ENCODE data around the gene BTBD9. TPM values are rescaled to one million over a fixed set of nuclear protein-coding genes. Genes with fewer than 3 reads are reported as not detected.

Gene BTBD9
- total RNA-seq, 1 experiment from 2014 or later = 8.9 TPM

GRCh38 chr6:38245295-38245694 is 394.4 kb downstream of the BTBD9 start:
- Histone ChIP-seq H2BK12ac (ENCODE audit: insufficient read length, low read depth, low read length) (no peak overlapping the region), H2AFZ (ENCODE audit: low read length) (no peak overlapping the region), H3K4ac (ENCODE audit: low read depth, low read length) (no peak overlapping the region), H2AK5ac (ENCODE audit: insufficient read length, low read length) (no peak overlapping the region), H2BK20ac (ENCODE audit: low read depth, low read length, poor library complexity, severe bottlenecking) (no peak overlapping the region), H3K23ac (ENCODE audit: insufficient read length, low read depth, low read length) (no peak overlapping the region), H4K8ac (replicated peaks; ENCODE audit: insufficient read length, low read depth, low read length) (no peak overlapping the region), H2BK120ac (ENCODE audit: low read depth, low read length, poor library complexity, severe bottlenecking) (no peak overlapping the region), H3K27me3 (ENCODE audit: insufficient read depth, low read length) (no peaks in the 10 kb centered on the region), H2BK15ac (ENCODE audit: low read depth, low read length) (no peak overlapping the region), H3K79me1 (ENCODE audit: insufficient read depth, low read depth, low read length, poor library complexity, severe bottlenecking) (no peaks in the 10 kb centered on the region), H3K14ac (ENCODE audit: insufficient read depth, low read length) (no peak overlapping the region), H3K4me2 (ENCODE audit: insufficient read depth, insufficient read length, low read length) (no peak overlapping the region), H3K56ac (ENCODE audit: insufficient read length, low read depth, low read length) (no peak overlapping the region), H3K4me1 (ENCODE audit: insufficient read depth, low read length) (peaks cover 2% of the 10 kb centered on the region; the same call in 1 of the 2 replicates), H4K20me1 (ENCODE audit: control insufficient read depth, insufficient read depth, insufficient read length) (no peaks in the 10 kb centered on the region), H4K5ac (ENCODE audit: insufficient read length, low read depth, low read length) (no peak overlapping the region), H3T11ph (ENCODE audit: low read length) (no peak overlapping the region), H3K23me2 (ENCODE audit: insufficient read length, low read depth, low read length, poor library complexity, severe bottlenecking) (no peaks in the 10 kb centered on the region), H3K27ac (ENCODE audit: insufficient read length, low read depth, low read length) (no peak overlapping the region), H3K79me2 (ENCODE audit: insufficient read depth, low read length) (no peaks in the 10 kb centered on the region), H3K18ac (ENCODE audit: insufficient read length, low read depth, low read length) (no peak overlapping the region), H3K9ac (ENCODE audit: extremely low read depth, insufficient read length, low read length) (no peak overlapping the region), H2BK5ac (ENCODE audit: insufficient read length, low read length) (no peak overlapping the region), H3K9me3 (ENCODE audit: control insufficient read depth, low read depth, low read length) (no peaks in the 10 kb centered on the region), H4K91ac (ENCODE audit: insufficient read length, low read depth, low read length) (no peak overlapping the region)
- Mint-ChIP-seq H3K4me3 (no peak overlapping the region), H3K4me1 (peaks cover 12 to 20% of the 10 kb centered on the region in 2 experiments), H3K27me3 (ENCODE audit: low read depth) (no peaks in the 10 kb centered on the region), H3K9me3 (no peaks in the 10 kb centered on the region), H3K27ac (peak overlapping the region in 1 of 3 experiments; percentile 29; a peak in 2 of 7 replicates), H3K36me3 (ENCODE audit: insufficient read depth in 1 of 3, low read depth in 3 of 3) (no peaks in the 10 kb centered on the region)
- no peak for TF ChIP-seq CTCF (conservative IDR thresholded peaks at IDR 0.05)
- WGBS (ENCODE audit: extremely low coverage, insufficient read length, low lambda C conversion rate) = no CpG with 5 or more reads among the region's 3 CpGs
- no peak for DNase-seq

Data from H9 (cell line).